ENCODE data around the gene PM20D1. TPM values are rescaled to one million over a fixed set of nuclear protein-coding genes. Genes with fewer than 3 reads are reported as not detected.

PM20D1 gene
- polyA plus RNA-seq, 1 of the 3 experiments (the other 2 are of a cell fraction) = not detected

DNA sequence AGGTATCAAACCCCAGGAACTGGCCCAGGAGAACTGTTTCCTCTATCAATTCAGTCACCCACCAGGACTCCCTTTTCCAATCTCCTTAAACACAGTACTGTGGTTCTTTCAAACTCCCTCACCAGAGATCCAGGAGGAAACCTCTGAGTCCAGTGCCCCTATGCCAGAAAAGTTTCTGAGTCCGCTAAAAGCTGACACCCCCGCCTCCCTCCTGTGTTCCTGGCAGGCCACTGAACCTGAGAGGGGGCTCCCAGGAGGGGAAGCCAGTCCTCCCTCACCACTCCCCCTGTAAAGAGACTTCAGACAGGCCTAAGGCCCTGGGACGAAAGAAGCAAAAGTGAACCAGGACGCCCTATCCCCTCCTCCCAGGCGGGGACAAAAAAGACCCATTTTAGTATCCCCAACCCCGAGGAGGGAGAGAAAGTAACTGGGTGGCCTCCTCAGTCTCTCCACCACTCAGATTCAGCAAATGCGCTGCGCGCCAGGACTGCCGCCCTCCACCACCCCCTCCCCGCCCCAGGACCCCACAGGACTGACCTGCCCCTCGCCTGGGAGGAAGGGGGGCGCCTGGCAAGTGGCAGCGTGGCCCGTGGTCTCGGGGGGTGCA, 37.6 kb downstream of the PM20D1 start:
- H2AFZ ChIP-seq (ENCODE audit: low read depth) = peak overlapping the region; percentile 88; the same call in 1 of the 2 replicates
- H3K4me3 ChIP-seq (ENCODE audit: low read depth in 2 of 2, low read length in 1 of 2) = peak overlapping the region; percentile 77 to 94
- no peaks in the 10 kb centered on the region for H3K9me2 ChIP-seq
- peak; percentile 82 for DNase-seq
- peak overlapping the region; percentile 95 for H3K4me2 ChIP-seq
- 8% methylated on average over 8 of the region's 16 CpGs for WGBS (ENCODE audit: low lambda C conversion rate)
- H3K9ac ChIP-seq = peak overlapping the region; percentile 74
- H3K79me2 ChIP-seq (ENCODE audit: insufficient read depth) = peaks cover 19% of the 10 kb centered on the region; the same call in 1 of the 2 replicates
- H3K27ac ChIP-seq (ENCODE audit: low read depth in 2 of 2, low read length in 1 of 2) = peak overlapping the region; percentile 44 to 84; a peak in 3 of 4 replicates
- H4K20me1 ChIP-seq (ENCODE audit: insufficient read depth) = no peaks in the 10 kb centered on the region
- H3K36me3 ChIP-seq (replicated peaks in 1 of 2; ENCODE audit: control insufficient read depth in 1 of 2, insufficient read depth in 2 of 2, low read length in 1 of 2) = peaks cover 0 to 20% of the 10 kb centered on the region in 2 experiments
- no peaks in the 10 kb centered on the region for H3F3A ChIP-seq (replicated peaks; ENCODE audit: insufficient read depth)
- TF ChIP-seq MEF2A (IDR thresholded peaks at IDR 0.05; ENCODE audit: borderline replicate concordance, low read depth) (no peak), YY1 (IDR thresholded peaks at IDR 0.05; ENCODE audit: low read depth) (no peak), RFX5 (IDR thresholded peaks at IDR 0.05; ENCODE audit: low read length) (0 out of 2 replicates have a peak, but pooled peaks have one; percentile 5), SMC3 (IDR thresholded peaks at IDR 0.05; ENCODE audit: low read depth, low read length) (no peak), GABPA (IDR thresholded peaks at IDR 0.05; ENCODE audit: low read depth) (no peak)
- ChIA-PET POLR2A (interaction anchor here (1.4 kb wide), 1 partner anchor 38 kb away, joined by 4 read pairs; the partner anchor contains the start of gene PM20D1), CTCF (interaction anchor here (1.0 to 4.8 kb wide), 5 partner anchors 16 to 165 kb away, joined by 4 to 39 read pairs (median 14); no protein-coding TSS in a partner anchor)
- no peaks in the 10 kb centered on the region for H3K9me3 ChIP-seq
- H3K27me3 ChIP-seq (ENCODE audit: insufficient read depth) = no peaks in the 10 kb centered on the region
- peaks cover 5 to 38% of the 10 kb centered on the region in 2 experiments; a peak in 2 of 4 replicates for H3K4me1 ChIP-seq (ENCODE audit: control insufficient read depth in 1 of 2, insufficient read depth in 2 of 2, low read depth in 1 of 2, low read length in 1 of 2)

DNA sequence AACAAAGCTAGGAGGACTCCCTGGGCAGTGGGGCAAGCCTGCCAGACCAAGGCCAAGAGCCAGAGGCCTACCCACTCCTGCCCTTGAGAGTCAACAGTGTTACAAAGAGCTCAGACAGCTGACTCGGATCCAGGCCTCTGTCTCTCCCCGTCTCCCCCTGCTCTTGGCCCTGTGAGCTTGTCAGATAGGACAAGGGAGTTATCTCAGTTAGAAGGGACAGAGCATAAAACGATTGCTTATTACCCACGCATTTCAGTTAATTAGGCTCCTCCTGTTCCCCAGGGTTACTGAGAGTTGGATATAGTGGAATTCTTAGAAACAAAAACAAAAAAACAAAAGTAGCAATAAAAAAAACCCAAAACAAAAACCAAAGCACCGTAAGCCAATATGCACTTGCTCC, 38.3 kb downstream of the PM20D1 start:
- H3K27me3 ChIP-seq (ENCODE audit: insufficient read depth) = no peaks in the 10 kb centered on the region
- H3K9me3 ChIP-seq = no peaks in the 10 kb centered on the region
- peaks cover 0 to 24% of the 10 kb centered on the region in 2 experiments for H3K36me3 ChIP-seq (replicated peaks in 1 of 2; ENCODE audit: control insufficient read depth in 1 of 2, insufficient read depth in 2 of 2, low read length in 1 of 2)
- ChIA-PET CTCF (interaction anchor here (1.0 to 4.8 kb wide), 5 partner anchors 15 to 166 kb away, joined by 4 to 39 read pairs (median 14); no protein-coding TSS in a partner anchor), POLR2A (interaction anchor here (1.4 kb wide), 1 partner anchor 38 kb away, joined by 4 read pairs; the partner anchor contains the start of gene PM20D1)
- WGBS (ENCODE audit: low lambda C conversion rate) = 55% methylated on average over 5 of the region's 5 CpGs
- peak overlapping the region; percentile 95 for H3K4me2 ChIP-seq
- peak; percentile 59 for DNase-seq
- H3K79me2 ChIP-seq (ENCODE audit: insufficient read depth) = peaks cover 19% of the 10 kb centered on the region; the same call in 1 of the 2 replicates
- H3K4me1 ChIP-seq (ENCODE audit: control insufficient read depth in 1 of 2, insufficient read depth in 2 of 2, low read depth in 1 of 2, low read length in 1 of 2) = peaks cover 5 to 42% of the 10 kb centered on the region in 2 experiments; a peak in 2 of 4 replicates
- H3K9ac ChIP-seq = peak overlapping the region; percentile 74; the same call in 1 of the 2 replicates
- H3K4me3 ChIP-seq (ENCODE audit: low read depth in 2 of 2, low read length in 1 of 2) = peak overlapping the region; percentile 77 to 94
- no peaks in the 10 kb centered on the region for H4K20me1 ChIP-seq (ENCODE audit: insufficient read depth)
- H3K27ac ChIP-seq (ENCODE audit: low read depth in 2 of 2, low read length in 1 of 2) = peak overlapping the region in 1 of 2 experiments; percentile 48; a peak in 2 of 4 replicates
- no peaks in the 10 kb centered on the region for H3F3A ChIP-seq (replicated peaks; ENCODE audit: insufficient read depth)
- H2AFZ ChIP-seq (ENCODE audit: low read depth) = no peak overlapping the region
- no peak for TF ChIP-seq ELF1 (IDR thresholded peaks at IDR 0.05)
- no peak for TF ChIP-seq POLR2AphosphoS5 (IDR thresholded peaks at IDR 0.05; ENCODE audit: low read depth, low read length)
- TF ChIP-seq GATA2 (CRISPR knock-in tag; IDR thresholded peaks at IDR 0.05) = no peak
- no peak for TF ChIP-seq RXRA (IDR thresholded peaks at IDR 0.05; ENCODE audit: borderline replicate concordance, low read depth)
- TF ChIP-seq, protein P1, sequence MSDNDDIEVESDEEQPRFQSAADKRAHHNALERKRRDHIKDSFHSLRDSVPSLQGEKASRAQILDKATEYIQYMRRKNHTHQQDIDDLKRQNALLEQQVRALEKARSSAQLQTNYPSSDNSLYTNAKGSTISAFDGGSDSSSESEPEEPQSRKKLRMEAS (IDR thresholded peaks at IDR 0.05; ENCODE audit: low read depth) = no peak
- TF ChIP-seq NFIC (IDR thresholded peaks at IDR 0.05; ENCODE audit: borderline replicate concordance) = no peak
- TF ChIP-seq NRF1 (IDR thresholded peaks at IDR 0.05; ENCODE audit: low read depth, low read length) = no peak
- TF ChIP-seq GABPA (IDR thresholded peaks at IDR 0.05; ENCODE audit: low read depth) = no peak
- TF ChIP-seq TAF1 (IDR thresholded peaks at IDR 0.05; ENCODE audit: borderline replicate concordance, low read depth, low read length) = no peak
- TF ChIP-seq JUND (IDR thresholded peaks at IDR 0.05) = no peak
- no peak for TF ChIP-seq YY1 (IDR thresholded peaks at IDR 0.05; ENCODE audit: low read depth)
- no peak for TF ChIP-seq TEAD4 (IDR thresholded peaks at IDR 0.05; ENCODE audit: borderline replicate concordance, insufficient read depth)
- TF ChIP-seq SIN3A (IDR thresholded peaks at IDR 0.05; ENCODE audit: borderline replicate concordance, low read depth, low read length) = no peak
- H3K9me2 ChIP-seq = no peaks in the 10 kb centered on the region
